SH-SY5Y (cell line): ENCODE results near the gene CSMD2.

ENCODE experiments used
- GATA2 ChIP-seq: IDR thresholded peaks from 2 replicates; pipeline ENCODE4 v1.6.1; 2011; ENCODE audit warnings: mild to moderate bottlenecking, low read depth, low read length
- GATA3 ChIP-seq: IDR thresholded peaks from 2 replicates; pipeline ENCODE4 v1.6.1; 2011; ENCODE audit warnings: low read depth, mild to moderate bottlenecking, low read length, moderate library complexity

The CSMD2 gene

DNA sequence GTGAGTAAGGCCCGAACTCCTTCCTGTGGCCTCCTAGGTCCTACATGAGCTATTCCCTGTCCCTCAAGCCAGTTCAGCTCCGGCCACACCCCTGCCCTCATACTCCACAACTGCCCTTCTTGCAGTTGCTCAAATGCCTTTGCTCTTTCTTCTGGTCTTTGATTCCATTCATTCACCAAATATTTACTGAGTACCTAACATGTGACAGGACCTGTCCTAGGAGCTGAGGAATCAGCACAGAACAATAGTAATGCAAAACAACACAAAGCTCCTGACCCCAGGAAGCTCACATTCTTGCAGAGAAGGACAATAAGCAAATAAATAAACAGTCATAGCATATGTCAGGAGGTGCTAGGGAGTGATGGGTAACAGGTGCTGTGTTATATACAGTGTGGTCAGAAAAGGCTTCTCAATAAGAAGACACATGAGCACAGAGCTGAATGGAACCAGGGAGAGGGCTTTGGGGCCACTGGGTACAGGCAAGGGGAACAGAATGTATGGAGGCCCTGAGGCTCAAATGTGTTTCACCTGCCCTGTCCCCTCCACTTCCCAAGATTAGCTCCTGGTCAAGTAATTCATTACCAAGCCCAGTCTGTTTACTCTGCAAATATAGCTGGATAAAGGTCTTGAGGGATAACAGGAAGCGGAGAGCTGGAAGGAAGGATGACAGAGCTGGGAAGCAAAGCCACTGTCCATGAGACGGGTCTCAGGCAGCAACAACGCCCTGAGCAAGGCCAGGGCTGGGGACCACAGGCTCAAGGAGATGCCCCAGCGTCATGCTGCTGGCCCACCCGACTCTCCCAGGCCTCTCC lies 145.1 kb downstream of the CSMD2 start:
- TF ChIP-seq GATA2 (no peak), GATA3 (no peak)

DNA sequence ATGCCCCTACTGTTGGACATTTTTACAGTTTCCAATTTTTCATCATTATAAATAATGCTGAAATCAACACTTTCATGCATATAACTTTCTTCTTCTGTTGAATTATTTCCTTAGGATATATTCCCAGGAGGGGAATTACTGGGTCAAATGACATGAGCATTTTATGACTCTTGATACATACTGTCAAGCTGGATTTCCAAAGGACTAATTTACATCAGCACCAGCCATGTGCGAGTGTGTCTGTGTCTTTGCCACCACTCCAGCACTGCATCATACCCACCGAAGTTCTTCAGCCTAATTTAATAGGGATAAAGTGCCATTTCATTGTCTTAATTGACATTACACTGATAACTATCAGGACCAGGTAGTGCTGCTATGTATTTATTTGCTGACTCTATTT lies 146.7 kb downstream of the CSMD2 start:
- no peak for TF ChIP-seq GATA3

DNA sequence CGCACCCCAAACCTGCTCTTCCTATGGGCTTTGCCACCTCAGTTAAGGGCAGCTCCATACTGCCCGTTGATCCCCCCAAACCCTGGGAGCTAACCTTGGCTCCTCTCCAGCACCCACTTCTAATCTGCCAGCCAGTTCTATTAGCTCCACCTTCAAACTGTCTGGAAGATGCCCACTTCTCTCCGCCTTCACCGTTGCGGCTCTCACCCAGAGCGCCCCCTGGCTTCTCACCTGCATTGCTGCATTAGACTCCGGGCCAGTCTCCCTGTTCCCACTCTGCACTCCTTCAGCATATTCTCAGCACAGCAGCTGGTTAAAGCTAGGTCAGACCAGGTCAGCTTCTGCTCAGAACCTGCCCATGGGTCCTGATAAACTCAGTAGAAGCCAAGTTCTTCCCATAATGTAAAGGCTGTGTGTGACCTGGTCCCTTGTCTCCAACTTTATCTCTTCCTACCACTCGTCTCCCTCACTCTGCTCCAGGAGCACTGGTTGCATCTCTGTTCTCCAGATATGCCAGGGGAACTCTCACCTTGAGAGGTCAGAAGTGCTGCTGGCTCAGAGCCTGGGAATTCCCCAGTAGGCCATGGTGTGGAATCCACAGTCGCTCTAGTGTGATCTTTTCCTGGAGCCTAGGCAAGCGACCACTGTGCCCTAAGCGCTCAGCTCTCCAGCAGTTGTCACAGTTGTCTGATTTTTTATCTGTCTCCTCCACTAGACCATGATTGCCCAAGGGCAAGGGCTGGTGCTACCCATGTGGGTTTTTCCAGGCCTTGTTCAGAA lies 150.9 kb downstream of the CSMD2 start:
- TF ChIP-seq GATA2 (no peak), GATA3 (no peak)

DNA sequence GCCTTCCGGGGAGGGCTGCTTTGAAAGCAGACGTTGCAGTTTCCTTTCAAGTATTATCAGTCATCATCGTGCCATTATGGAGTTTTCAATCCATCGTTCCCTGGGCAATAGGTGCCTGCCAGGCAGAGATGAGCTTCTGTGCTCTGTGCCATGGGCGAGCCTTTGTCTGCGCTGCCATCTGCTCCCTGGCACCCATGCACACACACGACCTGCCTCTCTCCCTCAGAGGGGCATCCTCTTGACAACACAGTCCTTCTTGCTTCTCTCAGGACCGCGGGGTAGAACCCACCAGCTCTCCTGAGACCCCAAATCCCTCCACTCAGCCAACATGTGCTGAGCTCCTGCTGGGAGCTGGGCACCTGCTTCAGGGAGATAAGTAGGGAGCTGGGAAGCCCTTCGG lies 151.9 kb downstream of the CSMD2 start:
- TF ChIP-seq GATA2 (no peak), GATA3 (no peak)

DNA sequence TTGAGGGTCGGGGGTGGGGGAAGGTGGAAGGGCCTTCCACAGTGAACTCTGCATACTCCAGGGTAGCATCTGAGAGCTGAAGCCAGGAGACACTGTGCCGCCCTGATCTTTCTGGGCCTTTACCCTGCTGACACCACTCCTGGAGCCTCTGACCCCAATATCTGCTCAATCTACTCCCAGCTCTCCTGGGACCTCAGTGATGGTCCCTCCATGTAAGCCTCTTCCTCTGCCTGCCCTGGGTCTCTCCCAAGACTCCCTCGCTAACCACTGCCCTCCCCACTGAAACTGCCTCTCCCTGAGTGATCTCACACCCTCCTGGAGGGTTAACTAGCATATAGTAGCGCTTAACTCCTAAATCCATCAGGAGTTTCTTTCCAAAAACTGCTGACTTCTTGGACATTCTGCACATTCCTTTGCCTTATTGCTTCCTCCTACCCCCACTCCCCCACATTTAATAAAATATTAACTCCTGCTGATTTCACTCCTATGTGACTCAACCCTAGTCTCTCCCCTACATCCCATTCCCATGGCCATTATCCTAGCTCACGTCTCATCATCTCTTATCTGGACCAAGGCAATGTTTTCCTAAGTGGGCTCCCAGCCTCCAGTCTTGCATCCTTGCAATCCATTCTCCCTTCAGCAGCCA lies 155.6 kb downstream of the CSMD2 start:
- no peak for TF ChIP-seq GATA2
- no peak for TF ChIP-seq GATA3

DNA sequence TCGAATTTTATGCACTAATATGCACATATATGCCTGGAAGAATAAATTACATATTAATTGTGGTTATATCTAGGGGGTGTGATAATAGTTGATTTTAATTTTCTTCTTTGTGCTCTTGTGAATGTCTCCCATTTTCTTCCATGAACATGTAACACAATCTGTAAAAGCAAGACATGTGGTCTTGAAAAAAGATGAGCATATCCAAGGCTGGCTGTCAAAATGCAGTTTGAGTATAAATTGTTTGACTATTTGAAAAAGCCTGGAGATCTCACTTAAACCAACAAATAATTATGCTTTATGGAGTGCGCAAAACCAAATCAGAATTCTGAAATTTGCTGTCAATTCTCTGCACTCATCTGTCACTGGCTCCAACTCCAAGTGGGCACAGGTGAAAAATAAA lies 157.3 kb downstream of the CSMD2 start:
- no peak for TF ChIP-seq GATA2

DNA sequence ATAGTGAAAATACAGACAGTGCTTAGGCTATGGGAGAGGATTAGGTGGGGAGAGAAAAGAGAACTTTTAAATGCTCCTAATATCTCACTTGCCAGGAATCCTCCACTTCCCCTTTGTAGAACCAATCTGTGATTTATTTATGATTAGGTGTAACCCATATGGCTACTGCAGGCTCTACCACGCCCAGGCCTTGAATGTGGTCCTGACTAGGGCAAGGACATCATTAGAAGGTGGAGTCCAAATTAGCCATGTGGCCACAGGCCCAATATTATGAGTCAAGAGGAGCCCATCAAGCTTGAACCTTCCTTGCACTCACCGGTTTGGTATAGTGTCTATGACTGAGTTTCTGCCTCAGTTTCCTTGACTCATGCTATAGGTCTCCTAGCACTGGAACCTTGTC lies 159.7 kb downstream of the CSMD2 start:
- TF ChIP-seq GATA3 (no peak), GATA2 (no peak)

DNA sequence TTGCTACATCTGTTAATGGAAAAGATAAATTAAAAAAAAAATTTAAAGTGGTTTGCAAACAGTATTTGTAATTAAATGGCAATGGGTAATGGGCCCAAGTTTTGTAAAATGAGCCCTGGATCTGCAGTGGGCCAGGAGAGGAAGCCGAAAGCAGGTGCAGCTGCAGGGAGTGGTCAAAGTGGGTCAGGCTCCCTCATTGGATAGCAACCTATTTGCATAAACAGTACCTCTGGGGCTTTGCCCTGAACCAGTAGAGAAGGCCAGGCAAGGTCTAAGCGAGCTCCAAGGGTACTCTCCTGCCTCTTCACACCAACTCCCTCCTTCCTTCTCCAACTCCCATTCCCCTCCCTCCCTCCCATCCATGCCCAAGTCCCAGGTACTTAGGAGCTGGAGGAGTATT lies 162.2 kb downstream of the CSMD2 start:
- TF ChIP-seq GATA2 (no peak), GATA3 (no peak)

DNA sequence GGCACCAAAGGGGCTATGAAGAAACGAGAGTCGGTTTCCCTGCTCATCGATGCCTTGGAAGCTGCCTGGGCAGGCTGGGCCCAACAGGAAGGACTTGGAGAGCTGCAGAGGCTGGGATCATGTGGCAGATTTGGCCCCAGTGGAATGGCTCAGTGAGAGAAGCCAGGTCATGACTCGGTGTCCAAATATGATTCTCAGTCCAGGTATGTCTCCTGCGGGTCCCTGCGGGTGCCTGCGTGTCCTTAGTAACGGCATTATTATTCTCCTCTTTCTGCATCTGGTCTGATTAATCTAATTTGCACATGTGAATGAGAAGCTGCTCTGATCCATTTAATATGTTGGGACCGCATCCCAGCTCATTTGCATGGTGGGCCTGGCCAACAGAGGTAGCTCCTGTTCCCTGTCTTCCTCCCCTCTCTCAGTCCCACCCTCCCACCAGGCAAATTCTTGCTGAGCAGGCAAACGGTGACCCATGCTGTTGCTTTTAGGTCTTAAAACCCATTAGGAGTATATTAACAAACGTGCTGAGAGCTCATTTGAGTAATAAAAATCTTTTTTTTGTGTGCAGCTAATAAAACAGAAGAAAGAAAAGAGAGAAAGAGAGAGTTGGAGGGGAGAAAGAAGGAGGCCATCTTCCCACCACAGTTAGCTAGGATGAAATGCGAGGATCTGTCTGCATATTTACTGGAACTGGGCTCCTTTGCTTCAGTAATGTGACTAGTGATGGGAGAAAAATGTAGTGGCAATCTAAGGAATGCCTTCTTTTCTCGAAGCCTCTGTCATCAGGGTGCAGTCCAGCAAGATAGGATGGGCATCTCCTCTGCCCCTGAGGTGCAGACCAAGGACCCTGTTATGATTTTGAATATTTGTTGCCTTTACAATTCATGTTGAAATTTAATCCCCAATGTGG lies 167.6 kb downstream of the CSMD2 start:
- TF ChIP-seq GATA3, result no peak
- no peak for TF ChIP-seq GATA2

DNA sequence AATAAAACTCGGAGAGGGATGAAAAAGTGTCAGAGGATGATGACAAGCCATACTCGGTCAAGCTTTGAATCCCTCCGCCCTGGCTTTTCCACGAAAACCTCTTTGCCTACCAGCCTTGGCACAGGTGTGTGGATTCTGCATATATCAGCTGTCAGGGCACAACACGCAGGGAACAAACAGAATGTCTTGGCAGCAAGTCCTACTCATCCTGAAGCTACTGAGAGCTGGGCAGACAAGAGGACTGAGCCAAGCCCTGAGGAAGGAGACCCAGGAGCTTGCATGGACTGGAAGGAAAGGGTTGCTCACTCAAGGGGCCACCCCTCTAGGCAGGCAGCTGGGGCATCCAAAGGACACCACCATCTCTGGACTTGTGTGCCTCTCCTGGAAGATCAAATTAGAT lies 168.7 kb downstream of the CSMD2 start:
- no peak for TF ChIP-seq GATA3
- no peak for TF ChIP-seq GATA2

DNA sequence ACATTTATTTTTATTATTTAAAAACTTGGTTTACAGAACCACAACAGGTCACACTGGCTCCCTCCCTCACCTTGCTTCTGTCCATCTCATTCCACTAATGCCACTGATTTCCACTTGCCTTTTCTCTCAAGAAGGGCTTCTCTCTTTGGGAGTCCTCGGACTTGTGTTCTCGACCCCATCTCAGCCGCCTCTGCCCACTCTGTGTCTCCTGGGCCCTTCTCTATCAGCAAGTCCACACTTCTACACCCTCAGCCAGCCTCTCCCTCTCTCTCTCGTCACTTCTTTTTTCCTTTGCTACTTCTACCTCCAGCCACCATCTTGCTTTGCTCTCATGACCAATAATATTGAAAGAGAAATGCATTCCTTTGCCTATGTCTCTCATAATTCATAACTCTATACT lies 171.7 kb downstream of the CSMD2 start:
- no peak for TF ChIP-seq GATA2

DNA sequence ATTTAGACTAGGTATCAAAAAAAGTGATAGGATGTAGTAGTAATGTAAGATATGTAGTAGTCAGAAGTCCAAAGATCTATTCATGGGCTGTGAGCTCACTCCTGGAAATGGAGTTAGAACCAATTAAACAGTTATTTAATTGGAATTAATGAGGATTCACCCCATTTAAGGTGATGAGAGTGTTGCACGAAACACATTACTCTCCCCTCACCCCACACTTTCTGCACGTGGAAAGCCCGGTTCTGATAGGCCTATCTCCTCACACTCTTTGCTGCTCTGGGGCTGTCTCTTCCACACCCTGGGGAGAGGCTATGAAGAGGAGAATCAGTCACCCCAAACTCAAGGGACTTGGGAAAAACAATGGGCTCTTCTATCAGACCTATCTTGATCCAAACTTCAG lies 174.7 kb downstream of the CSMD2 start:
- TF ChIP-seq GATA3 (no peak), GATA2 (no peak)

DNA sequence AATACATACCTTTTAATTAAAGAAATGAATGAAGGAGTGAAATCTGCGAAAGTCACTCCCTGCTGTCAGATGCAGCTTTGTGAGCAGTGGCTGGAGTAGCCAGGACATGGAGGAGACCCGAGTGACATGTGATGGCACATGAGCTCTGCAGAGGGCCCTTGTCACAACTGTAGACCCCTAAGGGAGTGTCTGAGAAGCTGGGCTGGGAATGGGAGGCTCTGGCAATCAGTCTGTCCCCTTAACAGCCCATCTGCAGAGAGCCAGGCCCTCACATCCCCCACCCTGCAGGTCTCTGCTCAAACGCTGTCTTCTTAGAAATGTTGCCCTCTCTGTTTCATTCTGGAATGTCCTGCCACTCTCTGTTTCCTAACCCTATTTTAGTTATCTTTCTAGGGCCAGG lies 176.9 kb downstream of the CSMD2 start:
- TF ChIP-seq GATA2, result no peak
- TF ChIP-seq GATA3, result no peak
